Chondrocyte (in vitro differentiated cells): ENCODE measurements around the gene ATP6V1G1. TPM values are rescaled to one million over a fixed set of nuclear protein-coding genes. Genes with fewer than 3 reads are reported as not detected.

Experiments
- DNase-seq: peaks from one replicate; pipeline ENCODE4 v3.0.0; 2021; ENCODE audit warnings: mixed read lengths, low spot score
- H3K27ac Mint-ChIP-seq: one replicate; pipeline ENCODE4 v1.8.0; 2021; ENCODE audit warnings: mild to moderate bottlenecking, moderate library complexity, mixed read lengths; ENCODE audit not compliant: unreplicated experiment
- H3K27me3 Mint-ChIP-seq: 2 replicates; pipeline ENCODE4 v1.8.0; 2021; ENCODE audit warnings: low read depth, mixed read lengths
- H3K36me3 Mint-ChIP-seq: 2 replicates; pipeline ENCODE4 v1.8.0; 2021; ENCODE audit warnings: low read depth, mixed read lengths
- H3K4me1 Mint-ChIP-seq: 2 replicates; pipeline ENCODE4 v1.8.0; 2021; ENCODE audit warnings: low read depth, mild to moderate bottlenecking, mixed read lengths
- H3K4me3 Mint-ChIP-seq: one replicate; pipeline ENCODE4 v1.8.0; 2021; ENCODE audit warnings: mild to moderate bottlenecking, moderate library complexity, mixed read lengths; ENCODE audit not compliant: unreplicated experiment
- H3K9me3 Mint-ChIP-seq: 2 replicates; pipeline ENCODE4 v1.8.0; 2021; ENCODE audit warnings: low read depth, mixed read lengths
- total RNA-seq: library from RNA; stranded (reverse); gene quantifications from 3 replicates; pipeline ENCODE4 v1.2.1, GENCODE V29; 2021
- TF ChIP-seq, protein P1 (sequence below): fragments of 200-600 bp; sonication (generic); IDR thresholded peaks from 2 replicates; pipeline ENCODE4 v1.5.0; 2021; ENCODE audit warnings: antibody characterized with exemption, mild to moderate bottlenecking, moderate library complexity

The ATP6V1G1 gene
- total RNA-seq, 1 donor from 2014 or later = 135 TPM

DNA sequence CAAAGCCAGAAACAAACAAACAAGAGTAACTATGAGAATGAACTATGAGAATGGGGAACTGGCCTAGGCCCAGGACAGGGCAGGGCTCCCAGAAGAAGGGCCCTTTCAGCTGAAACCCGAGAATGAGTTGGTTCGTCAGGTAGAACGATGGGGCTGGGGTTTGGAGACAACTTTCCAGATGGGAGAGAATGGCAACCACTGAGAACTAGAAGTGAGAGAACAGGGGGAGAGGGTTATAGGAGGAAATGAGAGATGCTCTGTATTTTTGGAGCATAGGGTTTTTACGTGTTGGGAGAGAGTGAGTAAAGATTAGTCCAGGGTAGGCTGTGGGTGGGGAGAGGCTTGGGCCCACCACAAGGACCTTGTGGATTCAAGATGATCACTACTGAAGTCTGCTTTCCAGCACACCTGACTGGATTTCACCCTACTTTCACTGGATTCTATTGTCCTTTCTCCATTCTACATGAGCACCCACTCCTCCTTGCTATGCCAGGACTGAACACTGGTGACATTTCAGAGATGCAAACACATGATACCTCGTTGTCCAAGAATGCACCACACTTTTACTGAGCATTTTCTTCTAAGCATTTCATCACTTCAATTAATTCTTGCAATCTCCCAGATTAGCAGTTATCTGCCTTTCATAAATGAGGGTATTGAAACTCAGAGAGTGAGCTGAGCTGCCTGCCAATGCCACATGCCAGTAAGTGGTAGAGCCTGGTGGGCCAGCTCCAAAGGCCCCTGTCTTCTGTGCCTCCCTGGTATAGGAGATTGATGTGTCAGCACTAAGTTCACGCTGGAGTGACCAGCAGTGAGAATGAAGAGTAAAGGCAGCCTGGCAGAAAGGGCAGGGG lies 20.3 kb downstream of the ATP6V1G1 start:
- H3K4me3 Mint-ChIP-seq = no peak overlapping the region
- H3K9me3 Mint-ChIP-seq = no peaks in the 10 kb centered on the region
- H3K27me3 Mint-ChIP-seq = no peaks in the 10 kb centered on the region
- H3K4me1 Mint-ChIP-seq = peaks cover 52% of the 10 kb centered on the region
- no peaks in the 10 kb centered on the region for H3K36me3 Mint-ChIP-seq
- DNase-seq = no peak
- TF ChIP-seq, protein P1, sequence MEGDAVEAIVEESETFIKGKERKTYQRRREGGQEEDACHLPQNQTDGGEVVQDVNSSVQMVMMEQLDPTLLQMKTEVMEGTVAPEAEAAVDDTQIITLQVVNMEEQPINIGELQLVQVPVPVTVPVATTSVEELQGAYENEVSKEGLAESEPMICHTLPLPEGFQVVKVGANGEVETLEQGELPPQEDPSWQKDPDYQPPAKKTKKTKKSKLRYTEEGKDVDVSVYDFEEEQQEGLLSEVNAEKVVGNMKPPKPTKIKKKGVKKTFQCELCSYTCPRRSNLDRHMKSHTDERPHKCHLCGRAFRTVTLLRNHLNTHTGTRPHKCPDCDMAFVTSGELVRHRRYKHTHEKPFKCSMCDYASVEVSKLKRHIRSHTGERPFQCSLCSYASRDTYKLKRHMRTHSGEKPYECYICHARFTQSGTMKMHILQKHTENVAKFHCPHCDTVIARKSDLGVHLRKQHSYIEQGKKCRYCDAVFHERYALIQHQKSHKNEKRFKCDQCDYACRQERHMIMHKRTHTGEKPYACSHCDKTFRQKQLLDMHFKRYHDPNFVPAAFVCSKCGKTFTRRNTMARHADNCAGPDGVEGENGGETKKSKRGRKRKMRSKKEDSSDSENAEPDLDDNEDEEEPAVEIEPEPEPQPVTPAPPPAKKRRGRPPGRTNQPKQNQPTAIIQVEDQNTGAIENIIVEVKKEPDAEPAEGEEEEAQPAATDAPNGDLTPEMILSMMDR = no peak
- peak overlapping the region; percentile 73 for H3K27ac Mint-ChIP-seq

DNA sequence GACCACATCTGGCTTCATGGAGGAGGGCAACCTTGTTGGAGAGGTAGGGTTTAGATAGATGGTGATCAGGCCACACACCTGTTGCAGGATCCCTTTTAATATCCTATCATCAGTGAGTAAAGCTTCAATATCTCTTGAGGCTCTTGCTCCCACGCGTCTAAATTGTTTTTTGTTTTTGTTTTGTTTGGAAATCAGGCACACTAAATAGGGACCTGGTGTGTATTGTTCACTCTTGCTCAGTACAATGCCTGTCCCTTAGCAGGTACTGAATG lies 20.9 kb downstream of the ATP6V1G1 start:
- Mint-ChIP-seq H3K27ac (no peak overlapping the region), H3K27me3 (no peaks in the 10 kb centered on the region), H3K4me3 (no peak overlapping the region), H3K4me1 (peaks cover 58% of the 10 kb centered on the region), H3K9me3 (no peaks in the 10 kb centered on the region), H3K36me3 (no peaks in the 10 kb centered on the region)
- no peak for DNase-seq
- TF ChIP-seq, protein P1 = no peak

DNA sequence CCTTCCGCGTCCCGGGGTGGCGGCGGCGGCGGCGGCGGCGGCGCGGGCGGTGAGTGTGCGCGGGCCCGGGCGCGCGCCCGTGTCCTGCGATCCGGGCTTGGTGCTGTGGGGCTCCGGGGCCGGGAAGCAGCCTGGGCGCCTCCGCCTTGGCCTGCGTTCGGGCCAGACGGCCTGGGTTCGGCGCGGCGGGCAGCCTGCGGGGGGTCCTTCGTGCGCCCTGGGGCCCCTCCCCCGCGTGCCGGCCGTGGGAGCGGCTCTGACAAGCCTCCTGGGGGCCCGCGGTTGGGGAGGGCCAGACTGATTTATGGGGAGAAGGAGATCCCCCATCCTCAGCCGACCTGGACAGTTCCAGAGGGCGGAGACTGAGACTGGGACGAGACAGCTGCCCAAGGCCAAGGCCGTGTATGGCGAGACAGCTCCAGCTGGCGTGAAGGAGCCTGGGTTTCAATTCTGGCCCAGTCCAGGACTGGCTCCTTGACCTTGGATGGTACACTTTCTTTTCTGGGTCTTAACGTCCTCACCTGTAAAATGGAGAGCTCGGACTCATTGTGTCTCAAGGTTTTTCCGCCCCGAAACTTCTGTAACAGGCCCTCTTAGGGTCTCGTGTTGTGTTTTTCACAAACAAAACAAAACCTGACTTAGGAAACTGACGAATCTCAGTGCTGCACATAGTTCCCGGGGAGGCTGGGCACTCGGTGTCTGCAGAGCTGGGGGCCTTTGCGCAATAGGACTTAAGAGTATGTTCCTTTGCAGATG lies 24.1 kb downstream of the ATP6V1G1 start:
- DNase-seq = no peak
- Mint-ChIP-seq H3K4me3 (peak overlapping the region; percentile 74), H3K36me3 (no peaks in the 10 kb centered on the region), H3K27ac (peak overlapping the region; percentile 85), H3K9me3 (no peaks in the 10 kb centered on the region), H3K4me1 (peaks cover 48% of the 10 kb centered on the region), H3K27me3 (no peaks in the 10 kb centered on the region)
- TF ChIP-seq, protein P1 = no peak

DNA sequence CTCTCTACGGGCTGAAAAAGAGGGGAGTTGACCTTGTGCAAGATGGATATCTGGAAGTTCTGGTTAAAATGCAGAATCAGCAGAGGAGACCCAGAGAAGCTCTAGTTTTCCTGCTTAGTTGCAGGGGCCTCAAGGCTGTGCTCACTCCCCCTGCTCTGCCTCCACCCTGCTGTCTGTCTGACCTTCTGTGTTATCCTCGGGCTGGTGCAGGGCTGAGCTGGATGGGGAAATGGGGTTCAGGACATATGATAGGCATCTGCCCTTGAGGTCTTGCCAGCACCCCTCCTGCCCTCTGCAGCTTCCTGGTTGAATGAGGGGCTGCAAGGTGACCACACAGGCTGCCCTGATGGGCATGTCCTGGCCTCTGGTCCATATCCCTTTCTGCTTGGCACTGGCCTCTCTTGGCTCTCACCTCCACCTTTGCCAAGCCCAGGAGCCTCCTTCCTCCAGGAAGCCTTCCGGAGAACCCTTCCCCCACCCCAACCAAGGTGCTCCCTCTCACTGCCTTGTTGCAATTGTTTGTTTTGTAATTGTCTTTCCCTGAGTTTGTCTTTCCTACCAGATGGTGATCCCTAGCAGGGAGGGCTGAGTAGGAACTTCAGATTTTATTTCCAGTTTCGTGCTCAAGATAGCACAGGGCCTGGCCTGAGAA lies 24.8 kb downstream of the ATP6V1G1 start:
- no peaks in the 10 kb centered on the region for H3K36me3 Mint-ChIP-seq
- H3K4me1 Mint-ChIP-seq = peaks cover 44% of the 10 kb centered on the region
- peak overlapping the region; percentile 74 for H3K4me3 Mint-ChIP-seq
- TF ChIP-seq, protein P1 = no peak
- DNase-seq = no peak
- peak overlapping the region; percentile 85 for H3K27ac Mint-ChIP-seq
- H3K9me3 Mint-ChIP-seq = no peaks in the 10 kb centered on the region
- no peaks in the 10 kb centered on the region for H3K27me3 Mint-ChIP-seq

DNA sequence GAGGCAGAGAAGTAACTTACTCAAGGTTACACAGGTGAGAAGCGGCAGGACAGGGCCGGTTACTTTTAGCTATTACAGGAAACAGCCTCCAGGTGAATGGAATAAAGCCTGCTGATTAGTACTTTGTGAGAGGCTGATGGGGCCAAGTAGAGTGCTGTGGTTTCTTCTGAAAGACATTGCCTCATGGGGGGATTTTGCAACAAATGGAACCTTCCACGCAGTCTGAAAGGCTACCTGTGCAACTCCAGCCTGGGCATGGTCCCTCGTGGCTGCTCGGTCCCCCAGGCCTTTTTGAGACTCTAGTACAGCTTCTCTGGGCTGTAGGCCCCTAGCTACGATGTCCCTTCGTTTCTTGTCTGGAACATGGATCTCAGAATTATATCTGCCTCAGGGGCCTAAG lies 25.5 kb downstream of the ATP6V1G1 start:
- Mint-ChIP-seq H3K36me3 (no peaks in the 10 kb centered on the region), H3K4me3 (no peak overlapping the region), H3K4me1 (peaks cover 37% of the 10 kb centered on the region), H3K27ac (peak overlapping the region; percentile 37), H3K9me3 (no peaks in the 10 kb centered on the region), H3K27me3 (no peaks in the 10 kb centered on the region)
- no peak for DNase-seq
- TF ChIP-seq, protein P1 = no peak
